ENCODE measurements around the gene GRIK4.

GRCh38 chr11:120574876-120575275, 63.3 kb downstream of the GRIK4 start:
- no peak for TF ChIP-seq ZNF138 (CRISPR knock-in tag; conservative IDR thresholded peaks at IDR 0.05)
- TF ChIP-seq MLX (CRISPR knock-in tag; IDR thresholded peaks at IDR 0.05): no peak
- no peak for TF ChIP-seq ZNF121 (CRISPR knock-in tag; IDR thresholded peaks at IDR 0.05)
- no peak for TF ChIP-seq NR1H2 (CRISPR knock-in tag; IDR thresholded peaks at IDR 0.05)
- TF ChIP-seq NR3C1 (CRISPR knock-in tag; conservative IDR thresholded peaks at IDR 0.05; ENCODE audit: low read depth): no peak
- TF ChIP-seq CTCF (IDR thresholded peaks at IDR 0.05): no peak
- no peak for TF ChIP-seq ARID4B (CRISPR knock-in tag; IDR thresholded peaks at IDR 0.05; ENCODE audit: borderline replicate concordance)
- no peak for TF ChIP-seq RELA (CRISPR knock-in tag; IDR thresholded peaks at IDR 0.05; ENCODE audit: borderline replicate concordance)
- TF ChIP-seq TEAD4 (CRISPR knock-in tag; IDR thresholded peaks at IDR 0.05): no peak
- TF ChIP-seq CREM (CRISPR knock-in tag; IDR thresholded peaks at IDR 0.05): no peak

Data from WTC11 (cell line).